HG02623 (cell line): Measurements from ENCODE around the gene DTNBP1.
"Not testable (repeated sequence)": the region's sequence is repeated elsewhere in the genome, so short reads cannot be mapped to it uniquely, and the experiment has no call there.

Experiments
- ATAC-seq: cut with Tn5 transposase; IDR thresholded peaks from one replicate; pipeline ENCODE4 v1.9.1; 2021; ENCODE audit warnings: moderate library complexity; ENCODE audit not compliant: unreplicated experiment

The DTNBP1 gene

GRCh38 chr6:15672291-15672690 lies 9.5 kb upstream of the DTNBP1 start:
- no peak for ATAC-seq

- no peak for ATAC-seq
Observed at GRCh38 chr6:15668918-15669317, 6.1 kb upstream of the DTNBP1 start.

- ATAC-seq = not testable (repeated sequence)
Observed at GRCh38 chr6:15666896-15667295, 4.1 kb upstream of the DTNBP1 start.

GRCh38 chr6:15665237-15665636 lies 2.4 kb upstream of the DTNBP1 start:
- ATAC-seq = no peak

GRCh38 chr6:15663130-15663871 lies 473 bp upstream of the DTNBP1 start:
- ATAC-seq = no peak

- no peak for ATAC-seq
Observed at GRCh38 chr6:15661853-15662325, 939 bp downstream of the DTNBP1 start.

GRCh38 chr6:15659181-15659580 lies 3.6 kb downstream of the DTNBP1 start:
- ATAC-seq = no peak

- peak; percentile 20 for ATAC-seq
Observed at GRCh38 chr6:15658181-15658744, 4.6 kb downstream of the DTNBP1 start.

- ATAC-seq = no peak
Observed at GRCh38 chr6:15657290-15657689, 5.5 kb downstream of the DTNBP1 start.

GRCh38 chr6:15656145-15656544 lies 6.7 kb downstream of the DTNBP1 start:
- no peak for ATAC-seq

GRCh38 chr6:15654250-15654649 lies 8.6 kb downstream of the DTNBP1 start:
- ATAC-seq = no peak

- ATAC-seq = peak; percentile 62
Observed at GRCh38 chr6:15653581-15653980, 9.2 kb downstream of the DTNBP1 start.

- not testable (repeated sequence) for ATAC-seq
Observed at GRCh38 chr6:15650004-15650559, 12.7 kb downstream of the DTNBP1 start.

GRCh38 chr6:15644904-15645303 lies 17.9 kb downstream of the DTNBP1 start:
- no peak for ATAC-seq

GRCh38 chr6:15643542-15643941 lies 19.3 kb downstream of the DTNBP1 start:
- ATAC-seq = no peak

- ATAC-seq = no peak
Observed at GRCh38 chr6:15642276-15642675, 20.6 kb downstream of the DTNBP1 start.

GRCh38 chr6:15638373-15638772 lies 24.5 kb downstream of the DTNBP1 start:
- ATAC-seq = no peak

GRCh38 chr6:15631432-15631831 lies 31.4 kb downstream of the DTNBP1 start:
- ATAC-seq = no peak

GRCh38 chr6:15630202-15630601 lies 32.6 kb downstream of the DTNBP1 start:
- no peak for ATAC-seq

GRCh38 chr6:15629487-15629886 lies 33.3 kb downstream of the DTNBP1 start:
- ATAC-seq = no peak

GRCh38 chr6:15628499-15629131 lies 34.2 kb downstream of the DTNBP1 start:
- ATAC-seq = no peak

GRCh38 chr6:15627821-15628220 lies 35.0 kb downstream of the DTNBP1 start:
- ATAC-seq = no peak
